H1 (cell line): ENCODE measurements around the gene TNFRSF18. TPM values are rescaled to one million over a fixed set of nuclear protein-coding genes. Genes with fewer than 3 reads are reported as not detected.

Experiments
- BCL11A ChIP-seq, 2 experiments: IDR thresholded peaks; one replicate each; pipeline ENCODE4 v1.6.1; 2011; ENCODE audit warnings: low read depth in 2 of 2, low read length in 2 of 2, mild to moderate bottlenecking in 2 of 2
- RFX5 ChIP-seq: IDR thresholded peaks from 2 replicates; pipeline ENCODE4 v1.6.1; 2011; ENCODE audit warnings: low read depth, low read length, improper control_type of control experiment, borderline replicate concordance
- SP2 ChIP-seq: IDR thresholded peaks from 2 replicates; pipeline ENCODE4 v1.6.1; 2012; ENCODE audit warnings: mild to moderate bottlenecking, low read length, inconsistent platforms
- TBP ChIP-seq: IDR thresholded peaks from 2 replicates; pipeline ENCODE4 v1.6.1; 2011; ENCODE audit warnings: low read depth, low read length, improper control_type of control experiment
- polyA plus RNA-seq, 7 experiments: library from polyadenylated mRNA; depleted of rRNA in 3 of 7; stranded (reverse) in 5 of 7; unstranded in 2 of 7; fragments of >200 nt in 5 of 7; fragments of 200-250 nt in 2 of 7; gene quantifications; 1 replicate in 5 of 7; 2 replicates in 1 of 7; 4 replicates in 1 of 7; pipeline versions ENCODE4 v1.2.1 to v1.2.3, GENCODE V29; 2011 to 2013; ENCODE audit warnings: missing spikeins in 2 of 7, mixed read lengths in 2 of 7
- total RNA-seq: library from RNA; stranded (reverse); fragmentation: NEBNext Ultra II Directional; extraction: Animal tissue kit (Norgen Biotek cat#: 25700); gene quantifications from 2 replicates; pipeline ENCODE4 v1.2.1, GENCODE V29; 2021

The TNFRSF18 gene
- total and polyA plus RNA-seq, 2 of the 8 experiments (the other 6 are each of a cell fraction or from before 2014, with no cell fraction given), result 1.5 to 2.5 TPM

- no peak for TF ChIP-seq RFX5
- no peak for TF ChIP-seq TBP
- no peak for TF ChIP-seq SP2
- TF ChIP-seq BCL11A (IDR thresholded peaks at IDR 0.05; ENCODE audit: low read depth in 2 of 2, low read length in 2 of 2), result no peak
These were observed 42.8 kb downstream of the TNFRSF18 start (continued) for GRCh38 chr1:1163538-1164070.
